Mammary epithelial cell (primary cell): ENCODE measurements around the gene BMERB1.

ENCODE experiments used
- CTCF ChIP-seq, 2 donors: IDR thresholded peaks in 1 of 2; conservative IDR thresholded peaks in 1 of 2; 2 replicates each; pipeline ENCODE4 v1.5.1; 2011 to 2012; ENCODE audit warnings: inconsistent platforms in 2 of 2, low read length in 2 of 2, mild to moderate bottlenecking in 2 of 2, control low read depth in 1 of 2, low read depth in 1 of 2; ENCODE audit not compliant: insufficient read depth in 1 of 2; ENCODE audit errors: extremely low read depth in 1 of 2
- EZH2 ChIP-seq: IDR thresholded peaks from 2 replicates; pipeline ENCODE4 v1.6.1; 2012; ENCODE audit warnings: low read length, inconsistent platforms, borderline replicate concordance

- no peak for TF ChIP-seq CTCF (conservative IDR thresholded peaks at IDR 0.05 in 1 of 2, IDR thresholded peaks at IDR 0.05 in 1 of 2; ENCODE audit: extremely low read depth in 1 of 2, insufficient read depth in 1 of 2, low read depth in 1 of 2, low read length in 2 of 2)
- TF ChIP-seq EZH2, result no peak
These were observed 179.3 kb downstream of the BMERB1 start for GRCh38 chr16:15613676-15614075.
